Hair follicle dermal papilla cell (primary cell): ENCODE measurements around the gene ST3GAL4. TPM values are rescaled to one million over a fixed set of nuclear protein-coding genes. Genes with fewer than 3 reads are reported as not detected.

ENCODE experiments used
- small RNA-seq: library from RNA; depleted of rRNA; stranded (forward); fragments of <200 nt; gene quantifications from one replicate; pipeline ENCODE3, GENCODE V24; 2012
- total RNA-seq: library from RNA; depleted of rRNA; stranded (reverse); fragments of >200 nt; gene quantifications from 2 replicates; pipeline ENCODE4 v1.2.3, GENCODE V29; 2012

Gene ST3GAL4, protein sequence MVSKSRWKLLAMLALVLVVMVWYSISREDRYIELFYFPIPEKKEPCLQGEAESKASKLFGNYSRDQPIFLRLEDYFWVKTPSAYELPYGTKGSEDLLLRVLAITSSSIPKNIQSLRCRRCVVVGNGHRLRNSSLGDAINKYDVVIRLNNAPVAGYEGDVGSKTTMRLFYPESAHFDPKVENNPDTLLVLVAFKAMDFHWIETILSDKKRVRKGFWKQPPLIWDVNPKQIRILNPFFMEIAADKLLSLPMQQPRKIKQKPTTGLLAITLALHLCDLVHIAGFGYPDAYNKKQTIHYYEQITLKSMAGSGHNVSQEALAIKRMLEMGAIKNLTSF
- 46.9 and 51.1 TPM in 2 replicates for total RNA-seq

DNA sequence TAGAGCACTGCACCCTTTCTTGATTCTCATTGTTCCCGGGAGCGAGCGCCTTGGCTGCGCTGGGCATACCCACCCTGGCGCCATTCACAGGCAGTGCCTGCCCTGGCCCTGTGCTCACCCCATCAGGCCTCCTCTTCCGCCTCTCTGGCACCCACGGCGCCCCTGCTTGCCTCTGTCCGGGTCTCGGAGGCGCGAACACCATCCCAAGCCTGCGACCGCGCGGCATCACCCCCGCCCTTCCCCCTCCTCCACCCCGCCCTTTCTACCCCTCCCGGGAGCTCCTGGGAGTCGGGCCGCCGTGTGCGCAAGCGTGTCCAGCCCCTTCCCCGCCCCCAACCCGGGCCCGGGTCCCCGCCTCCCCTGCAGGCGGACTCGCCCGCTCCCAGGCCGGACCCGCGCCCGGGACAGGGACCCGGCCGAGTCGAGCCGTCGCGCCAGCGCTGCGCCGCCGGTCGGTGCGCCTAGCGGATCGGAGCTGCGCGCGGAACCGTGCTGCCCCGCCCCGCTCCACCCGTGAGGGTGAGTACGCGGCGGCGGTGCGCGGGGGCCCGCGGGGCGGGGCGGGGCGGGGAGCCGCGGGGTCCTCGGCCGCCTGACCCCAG lies at the start of gene ST3GAL4:
TSS of gene ST3GAL4 (plus strand) at position 363 of the 602 bp plus-strand sequence. CDS start 50,470 bp downstream, outside the sequence.

Small RNAs within 50 kb of the gene (small RNA-seq; reads per million reads assigned to genes)
- not detected for gene AP001318.3

Other genes starting within 250 kb of the ST3GAL4 start
- 29.1 and 29.5 TPM in 2 replicates for gene RPUSD4, start 144.0 kb upstream of the ST3GAL4 start, total RNA-seq
- 28.6 and 32.2 TPM in 2 replicates for gene FAM118B, start 143.9 kb upstream of the ST3GAL4 start, total RNA-seq
- gene SRPRA, start 86.8 kb upstream of the ST3GAL4 start, total RNA-seq: 107 and 118 TPM in 2 replicates
- 11.0 and 13.8 TPM in 2 replicates for gene FOXRED1, start 86.5 kb upstream of the ST3GAL4 start, total RNA-seq
- 5.8 and 9.2 TPM in 2 replicates for gene TIRAP, start 72.6 kb upstream of the ST3GAL4 start, total RNA-seq
- gene DCPS, start 51.6 kb upstream of the ST3GAL4 start, total RNA-seq: 11.7 and 15.7 TPM in 2 replicates